ENCODE data around the gene SCFD2. TPM values are rescaled to one million over a fixed set of nuclear protein-coding genes. Genes with fewer than 3 reads are reported as not detected.
"Not testable (repeated sequence)": the region's sequence is repeated elsewhere in the genome, so short reads cannot be mapped to it uniquely, and the experiment has no call there.

SCFD2 gene
- total and polyA plus RNA-seq, 12 donors: 2.9 to 15.0 (median 9.7) TPM

- no peaks in the 10 kb centered on the region for H3K27me3 ChIP-seq
- peaks cover 0 to 29% (median 6%) of the 10 kb centered on the region in 9 donors for H3K4me1 ChIP-seq
- H3K27ac ChIP-seq: peak overlapping the region in 5 of 10 donors; percentile 37 to 70 (median 52)
- ATAC-seq (peak in 7 of 8 donors; percentile 61 to 95 (median 88)), DNase-seq (peak in 1 of 2 donors; percentile 19)
- WGBS, 2 donors: 60 to 63% methylated on average over 3 of the region's 3 CpGs
- intact Hi-C loops (cut with DNase I): loop anchor here in 1 of 10 donors (10.0 kb wide), 1 partner anchor 97 kb away; no protein-coding TSS in a partner anchor
- H3K4me3 ChIP-seq: no peak overlapping the region
- TF ChIP-seq CTCF (IDR thresholded peaks at IDR 0.05): no peak
- peaks cover 0 to 5% (median 0%) of the 10 kb centered on the region in 11 donors for H3K9me3 ChIP-seq
- no peaks in the 10 kb centered on the region for H3K36me3 ChIP-seq
Measured at GRCh38 chr4:53057679-53058078, 308.2 kb downstream of the SCFD2 start.

- not testable (repeated sequence) for H3K4me3 ChIP-seq, ATAC-seq, H3K27me3 ChIP-seq, H3K9me3 ChIP-seq, H3K36me3 ChIP-seq, DNase-seq
- peak overlapping the region in 4 of 10 donors; percentile 37 to 70 (median 50) for H3K27ac ChIP-seq
- intact Hi-C loops (cut with DNase I): loop anchor here in 1 of 10 donors (10.0 kb wide), 1 partner anchor 98 kb away; no protein-coding TSS in a partner anchor
- H3K4me1 ChIP-seq: peaks cover 0 to 29% (median 6%) of the 10 kb centered on the region in 9 donors
- 98 to 100% methylated on average over 2 of the region's 2 CpGs for WGBS, 2 donors
Measured at GRCh38 chr4:53057108-53057507, 308.8 kb downstream of the SCFD2 start.

GRCh38 chr4:53055716-53056403, 310.0 kb downstream of the SCFD2 start:
- Histone ChIP-seq H3K27ac (no peak overlapping the region), H3K9me3 (peaks cover 0 to 5% (median 0%) of the 10 kb centered on the region in 11 donors), H3K27me3 (no peaks in the 10 kb centered on the region), H3K36me3 (no peaks in the 10 kb centered on the region), H3K4me3 (no peak overlapping the region), H3K4me1 (peaks cover 0 to 29% (median 6%) of the 10 kb centered on the region in 9 donors)
- ATAC-seq (peak in 2 of 8 donors; percentile 18 to 24), DNase-seq (no peak)
- no peak for TF ChIP-seq CTCF (IDR thresholded peaks at IDR 0.05)
- intact Hi-C loops (cut with DNase I): loop anchor here in 1 of 10 donors (10.0 kb wide), 1 partner anchor 99 kb away; no protein-coding TSS in a partner anchor
- WGBS, 2 donors: 85 to 88% methylated on average over 5 of the region's 5 CpGs

GRCh38 chr4:53055274-53055673, 310.6 kb downstream of the SCFD2 start:
- H3K4me3 ChIP-seq: no peak overlapping the region
- DNase-seq (no peak), ATAC-seq (peak in 2 of 8 donors; percentile 10 to 19)
- peaks cover 0 to 5% (median 0%) of the 10 kb centered on the region in 11 donors for H3K9me3 ChIP-seq
- H3K36me3 ChIP-seq: no peaks in the 10 kb centered on the region
- no peak for TF ChIP-seq CTCF (IDR thresholded peaks at IDR 0.05)
- H3K27ac ChIP-seq: no peak overlapping the region
- no peaks in the 10 kb centered on the region for H3K27me3 ChIP-seq
- 30 to 34% methylated on average over 2 of the region's 2 CpGs for WGBS, 2 donors
- H3K4me1 ChIP-seq: peaks cover 0 to 29% (median 6%) of the 10 kb centered on the region in 9 donors
- intact Hi-C loops (cut with DNase I): loop anchor here in 1 of 10 donors (10.0 kb wide), 1 partner anchor 100 kb away; no protein-coding TSS in a partner anchor

Measured in heart right ventricle (tissue), 16 donors.